Measurements from ENCODE around the gene SERPINB10. TPM values are rescaled to one million over a fixed set of nuclear protein-coding genes. Genes with fewer than 3 reads are reported as not detected.

Gene SERPINB10
- polyA plus RNA-seq, 1 experiment, result not detected

- Histone ChIP-seq H3K27me3 (ENCODE audit: control insufficient read depth, insufficient read depth, low read length) (no peaks in the 10 kb centered on the region), H3K27ac (ENCODE audit: low read depth, low read length) (no peak overlapping the region), H3K9me3 (ENCODE audit: control insufficient read depth, insufficient read depth, low read length) (0 out of 2 replicates have a peak, but pooled peaks cover 4% of the 10 kb centered on the region), H3K4me3 (ENCODE audit: low read depth, low read length) (no peak overlapping the region)
- POLR2A ChIA-PET, result no interaction called here
- DNase-seq (ENCODE audit: low read depth, low spot score), result no peak
- TF ChIP-seq CTCF (IDR thresholded peaks at IDR 0.05; ENCODE audit: low read depth, low read length), result no peak
- CTCF ChIA-PET, result interaction anchor here (1.3 to 2.4 kb wide), 2 partner anchors 19 to 69 kb away, joined by 5 to 9 read pairs; no protein-coding TSS in a partner anchor
Observed at GRCh38 chr18:63867368-63868125, 40.2 kb upstream of the SERPINB10 start.

GRCh38 chr18:63868546-63868945 lies 39.2 kb upstream of the SERPINB10 start:
- CTCF ChIA-PET, result no interaction called here
- no peak for DNase-seq (ENCODE audit: low read depth, low spot score)
- 0 out of 2 replicates have a peak, but pooled peaks cover 4% of the 10 kb centered on the region for H3K9me3 ChIP-seq (ENCODE audit: control insufficient read depth, insufficient read depth, low read length)

GRCh38 chr18:63869374-63869773 lies 38.4 kb upstream of the SERPINB10 start:
- CTCF ChIA-PET, result no interaction called here
- no peak for TF ChIP-seq CTCF (IDR thresholded peaks at IDR 0.05; ENCODE audit: low read depth, low read length)
- H3K9me3 ChIP-seq (ENCODE audit: control insufficient read depth, insufficient read depth, low read length), result 0 out of 2 replicates have a peak, but pooled peaks cover 4% of the 10 kb centered on the region
- DNase-seq (ENCODE audit: low read depth, low spot score), result peak; percentile 70
- H3K27ac ChIP-seq (ENCODE audit: low read depth, low read length), result peak overlapping the region; percentile 80
- no peaks in the 10 kb centered on the region for H3K27me3 ChIP-seq (ENCODE audit: control insufficient read depth, insufficient read depth, low read length)
- POLR2A ChIA-PET, result interaction anchor here (0.7 kb wide), 1 partner anchor 354 kb away, joined by 3 read pairs; no protein-coding TSS in a partner anchor
- no peak overlapping the region for H3K4me3 ChIP-seq (ENCODE audit: low read depth, low read length)

More at GRCh38 chr18:63868546-63868945, 39.2 kb upstream of the SERPINB10 start:
- H3K27me3 ChIP-seq (ENCODE audit: control insufficient read depth, insufficient read depth, low read length), result no peaks in the 10 kb centered on the region
- POLR2A ChIA-PET, result no interaction called here
- no peak overlapping the region for H3K4me3 ChIP-seq (ENCODE audit: low read depth, low read length)
- no peak overlapping the region for H3K27ac ChIP-seq (ENCODE audit: low read depth, low read length)
- TF ChIP-seq CTCF (IDR thresholded peaks at IDR 0.05; ENCODE audit: low read depth, low read length), result no peak

GRCh38 chr18:63869851-63870250 lies 37.9 kb upstream of the SERPINB10 start:
- no peak overlapping the region for H3K4me3 ChIP-seq (ENCODE audit: low read depth, low read length)
- H3K9me3 ChIP-seq (ENCODE audit: control insufficient read depth, insufficient read depth, low read length), result 0 out of 2 replicates have a peak, but pooled peaks cover 4% of the 10 kb centered on the region
- no peaks in the 10 kb centered on the region for H3K27me3 ChIP-seq (ENCODE audit: control insufficient read depth, insufficient read depth, low read length)
- peak overlapping the region; percentile 80 for H3K27ac ChIP-seq (ENCODE audit: low read depth, low read length)
- no peak for DNase-seq (ENCODE audit: low read depth, low spot score)
- POLR2A ChIA-PET, result interaction anchor here (0.7 kb wide), 1 partner anchor 355 kb away, joined by 3 read pairs; no protein-coding TSS in a partner anchor
- CTCF ChIA-PET, result no interaction called here
- TF ChIP-seq CTCF (IDR thresholded peaks at IDR 0.05; ENCODE audit: low read depth, low read length), result no peak

- Histone ChIP-seq H3K9me3 (ENCODE audit: control insufficient read depth, insufficient read depth, low read length) (peaks cover 7% of the 10 kb centered on the region; the same call in 1 of the 2 replicates), H3K4me3 (ENCODE audit: low read depth, low read length) (no peak overlapping the region), H3K27me3 (ENCODE audit: control insufficient read depth, insufficient read depth, low read length) (no peaks in the 10 kb centered on the region), H3K27ac (ENCODE audit: low read depth, low read length) (no peak overlapping the region)
- TF ChIP-seq CTCF (IDR thresholded peaks at IDR 0.05; ENCODE audit: low read depth, low read length), result no peak
- ChIA-PET POLR2A (no interaction called here), CTCF (interaction anchor here (1.1 kb wide), 1 partner anchor 64 kb away, joined by 3 read pairs; no protein-coding TSS in a partner anchor)
- DNase-seq (ENCODE audit: low read depth, low spot score), result no peak
Observed at GRCh38 chr18:63871836-63872235, 35.9 kb upstream of the SERPINB10 start.
